DMS53 (cell line): Measurements from ENCODE around the gene PLEKHA4.

Experiments
- DNase-seq: peaks from one replicate; lab custom pipeline; 2025; lab: John Stamatoyannopoulos, UW

Gene PLEKHA4

GRCh38 chr19:48887861-48888612, 19.6 kb upstream of the PLEKHA4 start:
- DNase-seq = no peak

DNA sequence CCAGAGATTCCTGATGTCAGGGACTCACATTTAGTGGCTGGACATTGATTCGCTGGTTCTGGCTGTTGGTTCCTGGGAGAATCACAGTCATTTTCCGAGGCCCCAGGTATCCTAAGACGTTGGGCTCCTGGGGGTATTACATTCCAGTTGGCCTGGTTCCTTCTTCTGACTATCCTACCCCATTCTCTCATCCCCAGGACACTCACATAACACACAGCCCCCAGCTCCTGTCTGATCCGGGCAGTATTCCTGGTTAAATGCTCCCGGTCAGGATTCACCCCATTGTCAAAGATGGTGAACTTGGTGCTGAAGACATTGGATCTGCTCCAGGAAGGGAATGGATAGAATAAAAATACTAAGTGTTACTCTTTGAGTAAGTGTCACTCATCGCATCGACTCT, 15.3 kb upstream of the PLEKHA4 start:
- no peak for DNase-seq

DNA sequence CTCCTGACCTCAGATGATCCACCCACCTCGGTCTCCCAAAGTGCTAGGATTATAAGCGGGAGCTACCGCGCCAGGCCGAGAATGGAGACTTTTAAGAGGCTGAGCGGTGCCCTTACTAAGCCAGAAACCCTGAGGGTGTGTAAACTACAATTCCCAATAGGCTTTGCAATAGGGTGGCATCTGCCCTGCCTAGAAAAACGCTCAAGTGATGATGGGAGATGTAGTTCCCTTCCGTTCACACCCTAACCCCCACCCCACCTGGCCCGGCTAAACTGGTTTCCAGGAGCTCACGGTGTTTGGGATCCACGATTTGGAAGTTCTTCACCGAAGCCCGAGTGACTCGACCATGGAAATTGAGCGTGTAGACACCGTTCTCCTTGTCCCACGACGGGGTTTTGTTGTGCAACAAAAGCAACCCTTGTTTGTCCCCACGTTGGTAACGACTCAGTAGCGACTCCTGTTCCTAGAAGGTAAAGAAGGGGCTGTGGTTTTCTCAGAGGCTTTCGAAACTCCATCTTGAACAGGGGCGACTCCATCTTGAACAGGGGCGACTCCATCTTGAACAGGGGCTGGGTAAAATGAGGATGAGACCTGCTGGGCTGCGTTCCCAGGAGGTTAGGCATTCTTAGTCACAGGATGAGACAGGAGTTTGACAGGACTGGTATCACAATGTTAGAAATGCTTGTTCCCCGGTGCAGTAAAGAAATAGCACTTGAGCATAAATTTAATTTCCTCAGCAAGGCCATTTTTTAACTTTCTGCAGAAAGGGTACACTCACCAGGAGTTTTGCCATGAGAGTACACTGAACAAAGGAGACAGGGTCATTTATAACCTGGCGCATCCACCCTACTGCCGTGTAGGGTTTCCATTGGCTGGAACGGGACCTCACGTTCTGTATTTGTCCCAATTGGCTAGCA, 13.6 kb upstream of the PLEKHA4 start:
- DNase-seq = peak; percentile 61

DNA sequence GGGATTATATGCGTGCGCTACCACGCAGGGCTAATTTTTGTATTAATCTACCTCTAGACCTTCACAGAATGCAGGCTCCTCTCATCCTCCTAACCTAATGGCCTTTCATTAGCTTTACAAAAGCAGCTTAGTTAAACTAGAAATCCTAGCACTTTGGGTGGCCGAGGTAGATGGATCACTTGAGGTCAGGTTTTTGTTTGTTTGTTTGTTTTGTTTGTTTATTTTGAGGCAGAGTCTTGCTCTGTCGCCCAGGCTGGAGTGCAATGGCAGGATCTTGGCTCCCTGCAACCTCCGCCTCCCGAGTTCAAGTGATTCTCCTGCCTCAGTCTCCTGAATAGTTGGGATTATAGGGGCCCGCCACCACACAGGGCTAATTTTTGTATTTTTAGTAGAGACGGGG, 11.3 kb upstream of the PLEKHA4 start:
- peak; percentile 22 for DNase-seq

DNA sequence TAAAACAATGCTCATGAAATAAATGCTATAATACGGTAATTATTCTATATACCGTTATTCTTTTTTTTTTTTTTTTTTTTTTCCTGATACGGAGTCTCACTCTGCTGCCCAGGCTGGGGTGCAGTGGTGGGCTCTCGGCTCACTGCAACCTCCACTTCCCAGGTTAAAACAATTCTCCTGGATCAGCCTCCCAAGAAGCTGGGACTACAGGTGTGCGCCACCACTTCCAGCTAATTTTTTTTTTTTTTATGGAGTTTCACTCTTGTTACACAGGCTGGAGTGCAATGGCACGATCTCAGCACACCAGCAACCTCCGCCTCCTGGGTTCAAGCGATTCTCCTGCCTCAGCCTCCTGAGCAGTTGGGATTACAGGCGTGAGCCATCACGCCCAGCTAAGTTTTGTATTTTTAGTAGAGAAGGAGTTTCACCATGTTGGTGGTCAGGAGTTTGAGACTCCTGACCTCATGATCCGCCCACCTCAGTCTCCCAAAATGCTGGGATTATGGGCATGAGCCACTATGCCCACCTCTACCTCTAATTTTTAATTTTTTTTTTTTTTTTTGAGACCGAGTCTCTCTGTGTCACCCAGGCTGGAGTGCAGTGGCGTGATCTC, 10.7 kb upstream of the PLEKHA4 start:
- DNase-seq = no peak

- DNase-seq = peak; percentile 50
Observed at GRCh38 chr19:48878196-48879024, 10.0 kb upstream of the PLEKHA4 start.

- DNase-seq = peak; percentile 43
Observed at GRCh38 chr19:48877855-48878195, 9.4 kb upstream of the PLEKHA4 start.

GRCh38 chr19:48876043-48876981, 7.9 kb upstream of the PLEKHA4 start:
- peak; percentile 79 for DNase-seq

DNA sequence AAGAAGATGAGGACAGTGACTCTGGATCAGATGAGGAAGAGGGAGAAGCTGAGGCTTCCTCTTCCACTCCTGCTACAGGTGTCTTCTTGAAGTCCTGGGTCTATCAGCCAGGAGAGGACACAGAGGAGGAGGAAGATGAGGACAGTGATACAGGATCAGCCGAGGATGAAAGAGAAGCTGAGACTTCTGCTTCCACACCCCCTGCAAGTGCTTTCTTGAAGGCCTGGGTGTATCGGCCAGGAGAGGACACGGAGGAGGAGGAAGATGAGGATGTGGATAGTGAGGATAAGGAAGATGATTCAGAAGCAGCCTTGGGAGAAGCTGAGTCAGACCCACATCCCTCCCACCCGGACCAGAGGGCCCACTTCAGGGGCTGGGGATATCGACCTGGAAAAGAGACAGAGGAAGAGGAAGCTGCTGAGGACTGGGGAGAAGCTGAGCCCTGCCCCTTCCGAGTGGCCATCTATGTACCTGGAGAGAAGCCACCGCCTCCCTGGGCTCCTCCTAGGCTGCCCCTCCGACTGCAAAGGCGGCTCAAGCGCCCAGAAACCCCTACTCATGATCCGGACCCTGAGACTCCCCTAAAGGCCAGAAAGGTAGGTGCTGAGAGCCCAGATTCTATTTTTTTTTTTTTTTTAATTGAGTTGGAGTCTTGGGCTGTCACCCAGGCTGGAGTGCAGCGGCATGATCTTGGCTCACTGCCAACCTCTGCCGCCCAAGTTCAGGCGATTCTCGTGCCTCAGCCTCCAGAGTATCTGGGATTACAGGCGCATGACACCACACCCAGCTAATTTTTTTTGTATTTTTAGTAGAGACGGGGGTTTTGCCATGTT, 6.1 kb upstream of the PLEKHA4 start:
- DNase-seq = peak; percentile 86

DNA sequence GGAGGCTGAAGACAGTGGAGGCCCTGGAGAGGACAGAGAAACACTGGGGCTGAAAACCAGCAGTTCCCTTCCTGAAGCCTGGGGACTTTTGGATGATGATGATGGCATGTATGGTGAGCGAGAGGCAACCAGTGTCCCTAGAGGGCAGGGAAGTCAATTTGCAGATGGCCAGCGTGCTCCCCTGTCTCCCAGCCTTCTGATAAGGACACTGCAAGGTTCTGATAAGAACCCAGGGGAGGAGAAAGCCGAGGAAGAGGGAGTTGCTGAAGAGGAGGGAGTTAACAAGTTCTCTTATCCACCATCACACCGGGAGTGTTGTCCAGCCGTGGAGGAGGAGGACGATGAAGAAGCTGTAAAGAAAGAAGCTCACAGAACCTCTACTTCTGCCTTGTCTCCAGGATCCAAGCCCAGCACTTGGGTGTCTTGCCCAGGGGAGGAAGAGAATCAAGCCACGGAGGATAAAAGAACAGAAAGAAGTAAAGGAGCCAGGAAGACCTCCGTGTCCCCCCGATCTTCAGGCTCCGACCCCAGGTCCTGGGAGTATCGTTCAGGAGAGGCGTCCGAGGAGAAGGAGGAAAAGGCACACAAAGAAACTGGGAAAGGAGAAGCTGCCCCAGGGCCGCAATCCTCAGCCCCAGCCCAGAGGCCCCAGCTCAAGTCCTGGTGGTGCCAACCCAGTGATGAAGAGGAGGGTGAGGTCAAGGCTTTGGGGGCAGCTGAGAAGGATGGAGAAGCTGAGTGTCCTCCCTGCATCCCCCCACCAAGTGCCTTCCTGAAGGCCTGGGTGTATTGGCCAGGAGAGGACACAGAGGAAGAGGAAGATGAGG, 5.3 kb upstream of the PLEKHA4 start:
- peak; percentile 61 for DNase-seq

GRCh38 chr19:48872884-48873475, 4.6 kb upstream of the PLEKHA4 start:
- peak; percentile 96 for DNase-seq

DNA sequence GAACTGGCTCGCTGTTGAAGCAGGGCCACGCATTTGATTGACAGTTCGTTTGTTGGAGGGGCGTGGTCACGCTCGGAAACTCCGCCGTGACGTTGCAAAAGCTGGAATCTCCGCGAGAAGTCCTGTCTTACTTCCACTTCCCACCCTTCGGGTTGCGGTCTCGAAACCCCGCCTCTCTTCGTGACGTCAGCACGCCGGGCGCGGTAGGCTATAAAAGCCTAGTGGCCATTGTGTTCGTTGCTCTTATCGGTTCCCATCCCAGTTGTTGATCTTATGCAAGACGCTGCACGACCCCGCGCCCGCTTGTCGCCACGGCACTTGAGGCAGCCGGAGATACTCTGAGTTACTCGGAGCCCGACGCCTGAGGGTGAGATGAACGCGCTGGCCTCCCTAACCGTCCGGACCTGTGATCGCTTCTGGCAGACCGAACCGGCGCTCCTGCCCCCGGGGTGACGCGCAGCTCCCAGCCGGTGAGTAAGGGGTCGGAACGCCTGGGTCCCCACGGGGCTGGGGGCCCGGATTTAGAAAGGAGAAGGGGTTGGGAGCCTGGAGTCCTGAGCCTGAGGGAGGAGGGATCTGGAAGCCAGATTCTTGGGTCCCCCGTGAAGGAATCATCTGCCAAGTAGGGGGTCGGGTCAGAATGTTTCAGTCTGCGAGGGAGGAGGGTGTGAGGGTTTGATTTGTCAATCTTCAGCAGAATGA, 3.9 kb upstream of the PLEKHA4 start, which contains the start of gene PPP1R15A:
PPP1R15A (plus strand) TSS at position 240 of the 702 bp plus-strand sequence. CDS start 813 bp downstream, outside the sequence.
- DNase-seq = peak; percentile 99

DNA sequence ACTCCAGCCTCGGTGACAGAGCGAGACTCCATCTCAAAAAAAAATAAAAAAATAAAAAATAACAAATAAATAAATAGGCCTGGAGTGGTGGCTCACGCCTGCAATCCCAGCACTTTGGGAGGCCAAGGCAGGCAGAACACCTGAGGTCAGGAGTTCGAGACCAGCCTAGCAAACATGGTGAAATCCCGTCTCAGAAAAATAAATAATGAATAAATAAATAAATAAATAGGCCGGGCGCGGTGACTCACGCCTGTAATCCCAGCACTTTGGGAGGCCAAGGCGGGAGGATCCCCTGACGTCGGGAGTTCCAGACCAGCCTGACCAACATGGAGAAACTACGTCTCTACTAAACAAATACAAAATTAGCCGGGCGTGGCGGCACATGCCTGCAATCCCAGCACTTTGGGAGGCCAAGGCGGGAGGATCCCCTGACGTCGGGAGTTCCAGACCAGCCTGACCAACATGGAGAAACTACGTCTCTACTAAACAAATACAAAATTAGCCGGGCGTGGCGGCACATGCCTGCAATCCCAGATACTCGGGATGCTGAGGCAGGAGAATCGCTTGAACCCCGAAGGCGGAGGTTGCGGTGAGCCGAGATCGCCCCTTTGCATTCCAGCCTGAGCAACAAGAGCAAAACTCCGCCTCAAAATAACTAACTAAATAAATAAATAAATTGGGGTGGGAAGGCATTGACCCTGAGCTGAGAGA, 3.2 kb upstream of the PLEKHA4 start:
- peak; percentile 18 for DNase-seq

GRCh38 chr19:48870048-48870447, 1.6 kb upstream of the PLEKHA4 start:
- DNase-seq = no peak

DNA sequence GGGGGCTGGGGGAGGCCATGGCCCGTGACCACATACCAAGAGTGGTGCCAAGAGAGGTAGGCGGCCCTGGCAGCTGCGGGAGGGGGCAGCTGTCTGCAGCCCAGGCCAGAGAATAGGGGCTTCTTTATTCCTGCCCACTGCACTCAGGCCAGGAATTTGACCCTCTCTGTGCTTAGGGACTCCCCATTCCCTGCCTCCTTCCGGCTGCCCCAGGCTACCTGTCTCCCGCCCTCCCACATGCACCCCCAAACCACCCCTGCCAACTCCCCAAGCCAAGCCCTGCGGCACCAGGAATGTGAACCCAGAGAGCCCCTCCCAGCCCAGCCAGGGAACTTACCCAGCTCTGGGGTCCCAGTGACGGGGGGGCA, 687 bp downstream of the PLEKHA4 start:
- no peak for DNase-seq

- DNase-seq = no peak
Observed at GRCh38 chr19:48867123-48867745, 1.2 kb downstream of the PLEKHA4 start.

DNA sequence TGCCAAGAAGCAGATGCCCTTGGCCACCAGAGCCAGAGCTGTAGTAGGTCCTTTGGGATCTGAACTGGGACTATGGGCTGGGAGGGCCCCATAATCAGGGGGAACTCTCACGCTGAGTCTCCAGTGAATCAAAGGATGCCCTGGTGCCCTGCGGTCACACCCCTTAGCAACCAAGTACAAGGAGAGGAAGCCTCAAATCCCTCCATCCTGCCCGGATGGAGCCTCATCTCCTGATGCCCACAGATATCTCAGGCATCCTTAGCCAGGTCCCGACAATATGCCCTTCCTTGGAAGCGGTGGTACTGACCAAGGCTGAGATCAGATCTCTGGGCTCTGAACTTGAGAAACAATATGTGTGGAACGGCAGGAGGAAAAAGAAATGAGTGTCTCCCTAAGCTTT, 1.7 kb downstream of the PLEKHA4 start:
- no peak for DNase-seq
